HL-60 (cell line): ENCODE measurements around the gene SLC35A4.

Experiments used
- CTCF ChIP-seq: IDR thresholded peaks from one replicate; pipeline ENCODE4 v1.5.1; 2011; ENCODE audit warnings: low read length, control low read depth, inconsistent platforms; ENCODE audit not compliant: insufficient read depth
- POLR2AphosphoS5 ChIP-seq: IDR thresholded peaks from 2 replicates; pipeline ENCODE4 v1.6.1; 2012; ENCODE audit warnings: low read depth
- SPI1 ChIP-seq: IDR thresholded peaks from 2 replicates; pipeline ENCODE4 v1.6.1; 2012; ENCODE audit warnings: low read depth, mild to moderate bottlenecking, borderline replicate concordance

- TF ChIP-seq CTCF (no peak), POLR2AphosphoS5 (peak; percentile 68), SPI1 (peak; percentile 40; the same call in 1 of the 2 replicates)
Observed at GRCh38 chr5:140595538-140596300, 31.1 kb downstream of the SLC35A4 start.
